HS-27A (cell line): ENCODE results near the gene IL23R.

Experiments used
- DNase-seq: peaks from one replicate; pipeline ENCODE4 v3.0.0-alpha.2; 2012; ENCODE audit warnings: low read depth, missing footprints

Gene IL23R

GRCh38 chr1:67242016-67242415 is 75.8 kb downstream of the IL23R start:
- DNase-seq, result no peak

DNA sequence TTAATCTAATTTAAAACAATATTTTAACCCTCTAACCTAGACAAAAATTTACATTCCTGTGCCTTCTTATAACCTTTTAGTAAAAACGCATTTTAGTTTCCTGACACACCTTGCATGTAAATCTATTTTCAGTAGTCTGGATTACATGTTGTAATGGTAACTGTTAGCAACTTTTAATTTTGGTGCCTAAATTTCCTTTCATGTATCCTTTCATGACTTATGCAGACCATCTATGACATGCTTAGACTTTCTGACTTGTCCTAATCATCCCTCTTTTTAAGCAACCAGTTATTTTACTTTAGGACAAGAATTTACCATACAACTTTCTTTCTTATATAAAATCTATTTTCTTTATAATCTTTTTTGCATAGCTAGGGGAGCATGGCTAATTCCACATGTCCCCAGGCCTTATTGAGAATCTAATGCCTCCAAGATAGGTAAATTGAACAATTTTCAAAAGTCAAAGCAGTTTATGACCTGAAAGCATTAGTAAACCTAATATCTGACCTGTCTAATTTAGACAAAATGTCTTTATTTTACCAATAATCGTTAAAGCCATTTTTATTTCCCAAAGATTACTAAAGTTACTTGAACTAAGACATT is 83.9 kb downstream of the IL23R start:
- no peak for DNase-seq

DNA sequence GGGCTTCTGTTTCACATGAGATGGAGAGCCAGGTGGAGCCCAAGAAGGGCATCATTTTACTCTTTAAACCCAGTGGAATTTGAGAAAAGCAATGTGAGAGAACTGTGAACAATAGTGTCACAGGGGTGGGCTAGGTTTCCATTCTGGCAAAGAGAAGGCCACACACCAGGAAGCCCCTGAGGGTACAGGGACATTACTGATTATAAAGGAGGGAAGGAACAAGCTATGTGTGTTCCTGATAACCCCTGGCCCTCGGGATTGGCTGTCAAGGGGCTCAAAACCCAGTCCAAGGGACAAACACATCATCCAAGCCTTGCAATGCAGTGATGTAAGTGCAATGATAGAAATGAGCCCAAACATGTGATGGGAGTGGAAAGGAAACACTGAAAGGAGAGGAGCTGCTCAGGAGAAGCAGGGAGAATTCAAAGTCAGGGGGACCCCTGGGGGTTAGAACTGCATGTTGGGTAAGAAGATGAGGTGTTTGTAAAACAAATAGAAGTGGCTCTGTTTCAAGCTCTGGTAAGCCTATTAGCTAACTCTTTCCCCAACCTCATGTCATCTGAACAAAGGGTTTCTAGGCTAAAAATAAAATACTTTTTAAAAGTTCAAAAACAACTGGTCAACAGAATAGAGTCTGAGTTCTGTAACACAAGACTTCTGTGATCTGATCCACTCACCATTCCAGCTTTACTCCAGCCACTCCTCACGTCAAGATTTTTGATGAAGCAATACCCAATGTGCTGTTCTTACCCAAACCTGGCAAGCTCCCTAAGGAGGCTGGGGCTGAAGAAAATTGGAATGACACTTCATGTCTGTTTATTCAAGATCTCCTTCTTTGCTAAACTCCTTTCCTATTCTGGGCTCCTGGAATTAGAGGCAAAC is 90.3 kb downstream of the IL23R start:
- no peak for DNase-seq

- DNase-seq, result no peak
Observed at GRCh38 chr1:67257173-67257535, 90.9 kb downstream of the IL23R start.

GRCh38 chr1:67261680-67262079 is 95.4 kb downstream of the IL23R start:
- no peak for DNase-seq

DNA sequence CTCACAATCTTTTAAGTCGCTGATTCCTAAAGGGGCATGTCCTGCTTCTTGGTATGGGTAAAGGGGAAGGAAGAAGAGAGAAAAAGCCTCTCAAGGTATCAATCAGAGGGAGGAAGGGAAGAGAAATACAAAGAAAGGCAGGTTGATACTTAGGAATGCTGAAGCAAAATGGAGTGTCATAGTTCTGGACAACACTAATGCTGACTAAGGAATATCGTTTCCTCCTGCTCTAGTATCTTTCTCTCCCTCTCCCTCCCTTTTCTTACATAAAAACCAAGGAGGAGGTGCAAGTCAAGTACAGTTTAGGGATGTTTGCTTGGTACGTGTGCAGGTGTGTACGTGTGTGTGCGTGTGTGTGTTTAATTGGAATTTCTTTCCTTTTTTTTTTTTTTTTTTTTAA is 96.5 kb downstream of the IL23R start:
- DNase-seq, result no peak

- DNase-seq, result no peak
Observed at GRCh38 chr1:67264152-67264551, 97.9 kb downstream of the IL23R start.

DNA sequence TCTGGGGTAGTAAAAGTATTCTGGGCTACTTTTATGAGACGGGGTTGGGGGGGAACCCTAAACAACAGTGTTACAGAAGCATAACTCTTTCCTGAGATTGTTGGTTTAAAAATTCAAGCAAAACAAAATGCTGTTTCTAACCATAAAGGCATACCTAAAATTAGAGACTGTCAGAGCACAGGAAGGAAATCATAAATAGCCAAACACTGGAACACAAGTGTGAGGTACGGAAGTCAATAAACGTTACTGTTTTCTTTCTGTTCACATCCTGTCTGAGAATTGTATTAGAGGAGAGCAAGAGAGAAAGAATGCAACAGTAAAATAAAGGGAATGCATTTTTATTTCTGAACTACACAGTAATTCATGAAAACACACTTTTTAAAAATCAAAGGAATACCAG is 98.6 kb downstream of the IL23R start:
- no peak for DNase-seq

DNA sequence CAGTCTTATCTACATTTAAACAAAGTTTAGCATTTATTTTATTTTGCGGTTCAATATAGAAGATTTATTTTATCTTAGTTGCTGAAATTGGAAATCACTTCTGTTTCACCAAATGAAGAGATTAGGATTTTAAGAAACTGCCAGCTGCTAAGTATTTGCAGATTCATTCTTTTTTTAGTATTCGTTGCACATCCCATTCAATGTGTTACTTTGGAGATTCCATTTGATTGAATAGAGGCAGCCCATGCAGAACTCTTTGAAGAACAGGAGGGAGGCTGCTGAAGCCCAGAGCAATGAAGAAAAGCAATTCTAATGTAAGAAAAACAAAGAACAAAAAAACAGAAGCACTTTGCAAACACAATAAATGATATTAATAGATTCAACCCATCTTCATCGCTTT is 102.8 kb downstream of the IL23R start:
- no peak for DNase-seq

DNA sequence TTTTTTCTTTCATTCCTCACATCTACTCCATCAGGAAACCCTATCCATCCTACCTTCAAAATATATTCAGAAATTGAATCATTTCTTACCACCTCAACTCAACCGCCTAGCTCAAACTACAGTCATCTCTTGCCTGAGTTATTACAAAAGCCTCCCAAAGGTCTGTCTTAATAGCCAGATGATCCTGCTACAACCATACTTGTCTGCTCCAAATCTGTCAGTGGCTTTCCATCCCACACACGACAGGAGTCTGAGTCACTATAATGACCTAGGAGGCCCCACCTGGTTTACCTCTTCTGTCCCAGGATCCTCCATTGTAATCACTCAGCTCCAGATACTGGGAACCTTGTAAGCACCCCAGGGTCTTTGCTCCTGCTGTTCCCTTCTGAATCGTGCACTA is 104.3 kb downstream of the IL23R start:
- DNase-seq, result no peak

DNA sequence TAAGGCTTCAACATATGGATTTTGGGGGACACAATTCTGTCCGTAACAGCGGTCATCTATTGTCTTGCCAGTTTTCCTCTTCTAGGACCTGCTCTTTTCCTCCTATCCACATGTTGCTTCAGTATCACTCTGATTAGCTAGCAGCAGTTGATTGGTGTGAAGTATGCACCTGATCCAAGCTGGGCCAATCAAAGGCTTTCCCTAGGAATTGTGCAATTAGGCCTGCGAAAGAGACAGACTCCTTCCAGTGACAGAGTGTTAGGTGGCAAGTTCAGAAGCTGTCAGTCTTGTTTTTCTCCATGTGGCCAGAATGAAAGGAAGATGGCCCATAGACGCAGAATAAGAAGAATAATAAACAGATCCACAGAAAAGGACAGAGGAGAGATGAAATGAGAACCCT is 107.3 kb downstream of the IL23R start:
- DNase-seq, result no peak

DNA sequence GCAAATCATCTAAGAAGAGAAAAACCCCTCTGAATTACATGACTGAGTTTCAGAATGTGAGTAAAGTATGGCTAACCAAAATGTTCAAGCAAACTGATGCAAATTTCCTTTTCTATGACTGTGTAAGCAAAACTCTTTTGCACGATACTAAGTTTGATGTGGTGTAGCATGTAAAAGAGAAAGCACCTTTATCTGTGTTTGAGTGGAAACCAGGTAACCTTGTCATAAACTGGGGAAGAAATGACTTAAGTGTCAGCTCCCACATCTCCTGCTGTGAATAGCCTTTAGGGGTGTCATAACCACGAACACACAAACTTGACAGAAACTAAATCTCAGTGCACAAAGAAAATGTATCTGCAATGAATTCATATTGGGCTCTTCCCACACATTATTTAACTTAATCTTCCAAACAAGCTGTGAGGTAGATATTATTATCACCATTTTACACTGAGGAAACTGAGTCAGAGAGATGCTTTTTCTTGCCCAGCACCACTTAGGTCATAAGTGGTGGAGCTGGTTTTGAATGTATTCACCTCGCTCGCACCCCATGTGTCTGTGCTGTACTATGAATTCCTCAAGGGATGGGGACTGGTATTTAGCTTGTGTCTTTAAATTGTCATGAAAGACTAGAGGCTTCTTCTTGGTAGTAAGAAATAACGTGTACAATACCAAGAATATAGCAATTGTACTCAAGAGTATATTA is 108.5 kb downstream of the IL23R start:
- DNase-seq, result no peak

- DNase-seq, result no peak
Observed at GRCh38 chr1:67280696-67281095, 114.4 kb downstream of the IL23R start.

- no peak for DNase-seq
Observed at GRCh38 chr1:67281244-67281643, 115.0 kb downstream of the IL23R start.

- DNase-seq, result no peak
Observed at GRCh38 chr1:67285780-67286488, 119.7 kb downstream of the IL23R start.

GRCh38 chr1:67290236-67290635 is 124.0 kb downstream of the IL23R start:
- DNase-seq, result no peak

DNA sequence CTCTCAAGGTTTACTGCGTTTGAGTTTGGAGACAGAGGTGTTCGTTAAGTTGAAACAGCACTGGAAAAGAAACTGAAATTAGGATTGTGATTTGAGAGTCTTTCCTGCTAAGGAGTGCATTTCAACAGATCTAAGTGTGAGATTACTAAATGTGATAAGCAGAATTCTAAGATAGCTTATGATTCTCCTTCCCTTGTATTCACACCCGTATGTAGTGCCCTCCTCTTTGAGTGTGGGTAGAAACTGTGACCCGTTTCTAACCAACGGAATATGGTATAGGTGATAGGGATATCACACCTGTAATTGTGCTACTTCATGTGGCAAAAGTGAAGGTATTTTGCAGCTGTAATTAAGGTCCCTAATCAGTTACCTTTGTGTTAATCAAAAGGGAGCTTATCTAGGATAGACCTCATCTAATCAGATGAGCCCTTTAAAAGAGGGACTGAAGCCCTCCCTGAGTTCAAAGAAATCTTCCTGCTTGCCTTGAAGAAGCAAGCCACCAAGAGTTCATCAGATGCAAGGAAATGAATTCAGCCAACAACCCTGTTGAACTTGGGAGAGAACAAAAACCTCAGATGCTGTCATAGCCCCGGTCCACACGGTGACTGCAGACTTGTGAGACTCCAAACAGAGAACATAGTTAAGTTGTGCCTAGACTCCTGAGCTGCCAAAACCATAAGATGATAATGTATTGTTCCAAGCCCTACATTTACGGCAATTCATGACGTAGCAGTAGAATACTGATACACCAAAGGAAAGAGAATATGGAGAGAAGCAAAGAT is 128.8 kb downstream of the IL23R start:
- no peak for DNase-seq

- DNase-seq, result no peak
Observed at GRCh38 chr1:67298762-67299161, 132.5 kb downstream of the IL23R start.

DNA sequence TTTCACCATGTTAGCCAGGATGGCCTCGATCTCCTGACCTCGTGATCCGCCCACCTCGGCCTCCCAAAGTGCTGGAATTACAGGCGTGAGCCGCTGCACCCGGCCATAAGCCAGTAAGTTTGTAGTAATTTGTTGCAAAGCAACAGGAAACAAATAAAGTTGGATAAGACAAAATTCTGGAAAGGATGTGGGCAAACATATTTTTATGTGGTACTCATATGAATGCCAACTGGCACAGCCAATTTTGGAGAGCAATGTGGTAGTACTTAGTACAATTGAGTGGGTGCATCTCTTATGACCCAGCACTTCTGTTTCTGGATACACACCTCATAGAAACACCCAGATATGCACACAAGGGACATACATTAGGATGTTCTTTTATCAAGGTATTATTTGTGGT is 133.0 kb downstream of the IL23R start:
- DNase-seq, result no peak

DNA sequence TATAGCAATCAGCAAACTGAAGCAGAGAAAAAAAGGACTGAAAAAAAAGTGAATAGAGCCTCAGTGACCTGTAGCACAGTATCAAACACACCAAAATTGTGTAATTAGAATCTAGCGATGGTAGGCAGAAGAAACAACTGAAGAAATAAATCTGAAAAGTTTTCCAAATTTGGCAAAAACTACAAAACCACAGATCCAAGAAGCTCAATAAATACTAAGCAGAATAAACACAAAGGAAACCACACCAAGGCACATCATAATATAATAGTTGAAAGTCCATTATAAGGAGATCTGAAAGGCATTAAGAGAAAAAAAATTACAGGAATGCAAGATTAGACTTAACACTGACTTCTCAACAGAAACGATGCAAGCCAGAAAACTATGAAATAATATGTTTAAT is 134.3 kb downstream of the IL23R start:
- peak; percentile 24 for DNase-seq

GRCh38 chr1:67304023-67304422 is 137.8 kb downstream of the IL23R start:
- no peak for DNase-seq

- DNase-seq, result no peak
Observed at GRCh38 chr1:67306547-67306946, 140.3 kb downstream of the IL23R start.
